ENCODE results near the gene TMCO1.
A peak's percentile ranks its signal among the peaks of the same experiment; 100 is the strongest.
"Not testable (repeated sequence)": the region's sequence is repeated elsewhere in the genome, so short reads cannot be mapped to it uniquely, and the experiment has no call there.

Gene TMCO1

GRCh38 chr1:165716265-165717051, 52.2 kb downstream of the TMCO1 start:
- ATAC-seq, H3K27me3 Mint-ChIP-seq, H3K4me1 Mint-ChIP-seq, H3K9me3 Mint-ChIP-seq, H3K4me3 Mint-ChIP-seq, H3K36me3 Mint-ChIP-seq, H3K27ac Mint-ChIP-seq: not testable (repeated sequence)

GRCh38 chr1:165712764-165713163, 55.9 kb downstream of the TMCO1 start:
- H3K27me3 Mint-ChIP-seq: peaks cover 23% of the 10 kb centered on the region
- H3K4me1 Mint-ChIP-seq: no peaks in the 10 kb centered on the region
- peaks cover 5% of the 10 kb centered on the region for H3K9me3 Mint-ChIP-seq
- H3K4me3 Mint-ChIP-seq: no peak overlapping the region
- H3K36me3 Mint-ChIP-seq: no peaks in the 10 kb centered on the region
- no peak for ATAC-seq
- H3K27ac Mint-ChIP-seq: no peak overlapping the region

DNA sequence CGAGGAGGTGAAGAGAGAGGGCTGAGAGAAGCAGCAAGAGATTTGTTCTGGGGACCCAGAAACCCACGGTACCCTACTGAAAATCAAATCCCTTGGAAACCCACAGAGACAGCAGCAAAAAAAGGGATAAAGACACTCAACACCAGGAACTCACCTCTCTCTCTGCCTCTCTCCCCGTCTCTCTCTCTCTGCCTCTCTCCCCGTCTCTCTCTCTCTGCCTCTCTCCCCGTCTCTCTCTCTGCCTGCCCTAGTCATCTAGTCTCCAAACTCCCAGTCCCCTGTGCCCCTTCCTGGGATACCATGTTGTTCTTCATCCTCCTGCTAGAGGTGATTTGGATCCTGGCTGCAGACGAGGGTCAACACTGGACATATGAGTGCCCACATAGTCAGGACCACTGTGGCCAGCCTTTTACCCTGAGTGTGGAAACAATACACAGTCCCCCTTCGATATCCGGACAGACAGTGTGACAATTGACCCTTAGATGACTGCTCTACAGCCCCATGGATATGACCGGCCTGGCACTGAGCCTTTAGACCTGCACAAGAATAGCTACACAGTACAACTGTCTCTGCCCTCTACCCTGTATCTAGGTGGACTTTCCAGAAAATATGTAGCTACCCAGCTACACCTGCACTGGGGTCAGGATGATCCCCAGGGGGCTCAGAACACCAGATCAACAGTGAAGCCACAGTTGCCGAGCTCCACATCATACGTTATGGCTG, 60.5 kb downstream of the TMCO1 start:
- no peaks in the 10 kb centered on the region for H3K4me1 Mint-ChIP-seq
- no peak overlapping the region for H3K4me3 Mint-ChIP-seq
- H3K27me3 Mint-ChIP-seq: peaks cover 37% of the 10 kb centered on the region
- H3K27ac Mint-ChIP-seq: no peak overlapping the region
- no peaks in the 10 kb centered on the region for H3K36me3 Mint-ChIP-seq
- H3K9me3 Mint-ChIP-seq: peaks cover 3% of the 10 kb centered on the region
- no peak for ATAC-seq

DNA sequence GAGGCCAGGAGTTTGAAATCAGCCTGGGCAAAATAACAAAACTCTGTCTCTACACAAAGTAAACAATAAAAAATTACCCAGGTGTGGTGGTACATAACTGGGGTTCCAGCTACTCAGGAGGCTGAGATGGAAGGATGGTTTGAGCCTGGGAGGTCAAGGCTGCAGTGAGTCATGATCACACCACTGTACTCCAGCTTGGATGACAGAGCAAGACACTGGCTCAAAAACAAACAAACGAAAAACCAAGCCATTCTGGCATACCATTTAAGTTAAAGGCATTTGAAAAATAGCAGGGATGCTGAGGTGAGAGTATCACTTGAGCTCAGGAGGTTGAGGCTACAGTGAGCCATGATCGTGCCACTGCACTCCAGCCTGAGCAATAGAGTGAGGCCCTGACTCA, 65.0 kb downstream of the TMCO1 start:
- peaks cover 23% of the 10 kb centered on the region for H3K27me3 Mint-ChIP-seq
- no peaks in the 10 kb centered on the region for H3K4me1 Mint-ChIP-seq
- no peak overlapping the region for H3K27ac Mint-ChIP-seq
- no peak for ATAC-seq
- no peaks in the 10 kb centered on the region for H3K9me3 Mint-ChIP-seq
- H3K4me3 Mint-ChIP-seq: no peak overlapping the region
- H3K36me3 Mint-ChIP-seq: no peaks in the 10 kb centered on the region

DNA sequence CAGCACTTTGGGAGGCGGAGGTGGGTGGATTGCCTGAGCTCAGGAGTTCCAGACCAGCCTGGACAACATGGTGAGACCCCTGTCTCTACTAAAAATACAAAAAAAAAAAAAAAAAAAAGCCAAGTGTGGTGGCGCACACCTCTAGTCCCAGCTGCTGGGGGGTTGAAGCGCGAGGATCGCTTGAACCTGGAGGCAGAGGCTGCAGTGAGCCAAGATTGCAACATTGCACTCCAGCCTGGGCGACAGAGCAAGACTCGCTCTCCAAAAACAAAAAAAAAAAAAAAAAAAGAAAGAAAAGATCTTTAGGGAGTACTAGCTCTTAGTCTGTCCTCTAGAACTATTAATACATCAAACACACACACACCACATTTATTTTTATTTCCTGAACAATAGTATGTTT, 66.7 kb downstream of the TMCO1 start:
- not testable (repeated sequence) for H3K9me3 Mint-ChIP-seq, H3K36me3 Mint-ChIP-seq, H3K27ac Mint-ChIP-seq, H3K4me3 Mint-ChIP-seq, ATAC-seq, H3K4me1 Mint-ChIP-seq, H3K27me3 Mint-ChIP-seq

GRCh38 chr1:165699577-165699976, 69.1 kb downstream of the TMCO1 start:
- H3K27ac Mint-ChIP-seq: no peak overlapping the region
- no peaks in the 10 kb centered on the region for H3K27me3 Mint-ChIP-seq
- no peaks in the 10 kb centered on the region for H3K36me3 Mint-ChIP-seq
- no peak for ATAC-seq
- no peak overlapping the region for H3K4me3 Mint-ChIP-seq
- H3K4me1 Mint-ChIP-seq: peaks cover 17% of the 10 kb centered on the region
- H3K9me3 Mint-ChIP-seq: no peaks in the 10 kb centered on the region

DNA sequence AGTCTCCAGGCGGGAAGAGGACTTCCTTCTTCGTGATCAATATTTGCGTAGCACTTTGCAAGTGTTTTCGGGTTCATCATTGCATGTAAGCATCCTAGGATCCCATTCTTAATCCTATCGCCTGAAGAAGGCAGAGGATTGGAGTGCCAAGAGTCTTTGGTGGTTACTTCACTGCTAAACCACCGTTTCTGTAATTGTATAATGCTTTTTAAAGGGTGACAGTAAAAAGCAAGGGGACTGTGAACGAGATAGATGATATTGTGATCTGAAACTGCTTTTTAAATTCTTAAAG, 70.0 kb downstream of the TMCO1 start:
- H3K27ac Mint-ChIP-seq: peak overlapping the region; percentile 98
- peaks cover 2% of the 10 kb centered on the region for H3K36me3 Mint-ChIP-seq
- no peaks in the 10 kb centered on the region for H3K27me3 Mint-ChIP-seq
- no peak for ATAC-seq
- peaks cover 17% of the 10 kb centered on the region for H3K4me1 Mint-ChIP-seq
- H3K4me3 Mint-ChIP-seq: peak overlapping the region; percentile 99
- H3K9me3 Mint-ChIP-seq: no peaks in the 10 kb centered on the region

DNA sequence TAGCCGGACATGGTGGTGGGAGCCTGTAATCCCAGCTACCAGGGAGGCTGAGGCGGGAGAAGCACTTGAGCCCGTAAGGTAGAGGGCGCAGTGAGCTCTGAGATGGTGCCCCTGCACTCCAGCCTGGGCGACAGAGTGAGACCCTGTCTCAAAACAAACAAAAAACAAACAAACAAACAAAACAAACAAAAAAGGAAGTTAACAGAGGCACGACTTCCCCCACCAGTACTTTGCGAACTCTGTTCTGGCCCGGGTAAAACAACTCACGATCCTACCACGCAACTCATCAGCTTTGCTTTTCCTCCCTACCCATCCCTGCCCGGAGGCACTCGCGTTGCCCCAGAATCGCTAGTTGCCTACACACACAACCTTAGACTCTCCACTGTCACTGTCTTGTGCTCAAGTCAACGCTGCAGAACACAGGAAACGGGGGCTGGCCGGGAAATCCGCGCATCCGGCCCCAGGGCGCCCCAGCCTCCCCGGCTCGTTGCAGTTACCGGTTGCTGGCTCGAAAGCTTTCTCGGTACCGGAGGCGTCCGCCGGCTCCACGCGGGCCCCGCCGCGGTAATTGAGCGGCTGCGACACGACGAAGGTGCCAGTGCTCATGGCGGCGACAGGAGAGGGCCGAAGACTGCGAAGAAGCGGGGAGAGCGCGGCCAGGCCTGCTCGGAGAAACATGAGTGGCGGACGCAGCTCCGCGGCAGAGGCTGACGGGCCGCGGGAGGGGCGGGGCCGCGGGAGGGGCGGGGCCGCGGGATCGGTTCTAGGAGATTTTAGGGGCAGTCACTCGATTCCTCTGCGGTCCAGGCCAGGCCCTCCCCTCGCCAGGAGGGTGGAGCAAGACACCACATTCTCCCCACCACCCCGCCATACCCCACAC, 70.5 kb downstream of the TMCO1 start, which contains the start of gene ALDH9A1:
TSS of gene ALDH9A1 (minus strand) at position 682 of the 880 bp plus-strand sequence. CDS start at position 678, 4 bp downstream.
- H3K4me1 Mint-ChIP-seq: peaks cover 17% of the 10 kb centered on the region
- H3K27ac Mint-ChIP-seq: peak within 1 kb of the TSS; percentile 98
- H3K27me3 Mint-ChIP-seq: no peaks in the 10 kb centered on the region
- ATAC-seq: peak; percentile 98
- peaks cover 5% of the 10 kb centered on the region for H3K36me3 Mint-ChIP-seq
- no peaks in the 10 kb centered on the region for H3K9me3 Mint-ChIP-seq
- H3K4me3 Mint-ChIP-seq: peak within 1 kb of the TSS; percentile 99

DNA sequence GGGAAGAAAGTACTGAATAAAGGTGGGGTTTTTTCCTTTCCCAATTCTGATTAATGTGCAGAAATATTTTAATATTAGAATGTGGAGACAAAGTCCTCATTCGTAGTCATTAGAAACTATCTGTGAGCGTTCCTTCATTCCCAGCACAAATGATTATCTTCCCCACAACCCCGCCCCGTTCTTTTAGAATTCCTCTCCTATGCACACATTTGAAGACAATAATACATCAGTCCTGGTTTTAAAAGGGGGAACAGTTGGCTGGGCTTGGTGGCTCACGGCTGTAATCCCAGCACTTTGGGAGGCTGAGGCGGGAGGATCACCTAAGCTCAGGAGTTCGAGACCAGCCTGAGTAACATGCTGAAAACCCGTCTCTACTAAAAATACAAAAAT, 71.2 kb downstream of the TMCO1 start:
- H3K27me3 Mint-ChIP-seq: no peaks in the 10 kb centered on the region
- H3K36me3 Mint-ChIP-seq: peaks cover 9% of the 10 kb centered on the region
- no peaks in the 10 kb centered on the region for H3K9me3 Mint-ChIP-seq
- H3K4me3 Mint-ChIP-seq: peak overlapping the region; percentile 99
- peaks cover 17% of the 10 kb centered on the region for H3K4me1 Mint-ChIP-seq
- ATAC-seq: no peak
- peak overlapping the region; percentile 98 for H3K27ac Mint-ChIP-seq

DNA sequence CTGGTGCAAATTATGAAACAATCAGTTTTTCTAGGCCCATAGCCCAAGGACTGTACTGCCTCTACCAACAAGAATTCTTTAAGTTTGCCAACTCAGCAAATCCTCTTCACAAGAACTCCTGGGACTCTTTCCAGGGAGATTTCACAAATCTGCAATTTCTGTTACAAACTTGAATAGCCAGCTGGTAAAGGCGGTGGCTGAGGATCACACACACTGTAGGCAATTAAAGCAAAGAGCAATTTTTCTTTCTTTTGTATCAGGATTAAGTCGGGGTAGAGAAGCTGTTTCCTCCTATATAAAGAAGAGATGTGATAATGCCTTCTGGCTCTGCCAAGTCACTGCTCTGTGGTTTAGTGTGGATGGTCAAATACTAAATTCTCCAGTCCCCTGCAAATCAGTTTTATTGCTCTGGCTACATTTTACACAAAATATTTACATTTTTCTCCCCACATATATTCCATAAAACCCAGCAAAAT, 72.0 kb downstream of the TMCO1 start:
- peaks cover 24% of the 10 kb centered on the region for H3K4me1 Mint-ChIP-seq
- H3K4me3 Mint-ChIP-seq: peak overlapping the region; percentile 49
- no peaks in the 10 kb centered on the region for H3K27me3 Mint-ChIP-seq
- peak overlapping the region; percentile 40 for H3K27ac Mint-ChIP-seq
- H3K36me3 Mint-ChIP-seq: peaks cover 17% of the 10 kb centered on the region
- no peak for ATAC-seq
- H3K9me3 Mint-ChIP-seq: no peaks in the 10 kb centered on the region

- peaks cover 32% of the 10 kb centered on the region for H3K36me3 Mint-ChIP-seq
- no peak for ATAC-seq
- no peaks in the 10 kb centered on the region for H3K9me3 Mint-ChIP-seq
- no peaks in the 10 kb centered on the region for H3K27me3 Mint-ChIP-seq
- no peak overlapping the region for H3K27ac Mint-ChIP-seq
- H3K4me3 Mint-ChIP-seq: no peak overlapping the region
- H3K4me1 Mint-ChIP-seq: peaks cover 32% of the 10 kb centered on the region
Measured at GRCh38 chr1:165695031-165695430, 73.6 kb downstream of the TMCO1 start.

DNA sequence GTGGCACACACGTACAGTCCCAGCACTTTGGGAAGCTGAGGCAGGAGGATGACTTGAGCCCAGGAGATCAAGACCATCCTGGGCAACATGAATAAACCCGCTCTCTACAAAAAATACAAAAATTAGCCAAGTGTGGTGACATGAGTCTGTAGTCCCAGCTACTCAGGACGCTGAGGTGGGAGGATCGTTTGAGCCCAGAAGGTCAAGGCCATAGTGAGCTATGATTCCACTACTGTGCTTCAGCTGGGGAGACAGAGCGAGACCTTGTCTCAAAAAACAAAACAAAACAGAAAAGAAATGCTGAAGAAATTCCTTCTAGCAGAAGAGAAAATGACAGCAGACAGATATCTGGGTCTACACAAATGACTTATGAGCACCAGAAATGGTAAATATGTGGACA, 80.6 kb downstream of the TMCO1 start:
- H3K27ac Mint-ChIP-seq: no peak overlapping the region
- no peak overlapping the region for H3K4me3 Mint-ChIP-seq
- peaks cover 56% of the 10 kb centered on the region for H3K36me3 Mint-ChIP-seq
- H3K4me1 Mint-ChIP-seq: peaks cover 56% of the 10 kb centered on the region
- H3K9me3 Mint-ChIP-seq: no peaks in the 10 kb centered on the region
- no peaks in the 10 kb centered on the region for H3K27me3 Mint-ChIP-seq
- ATAC-seq: no peak

DNA sequence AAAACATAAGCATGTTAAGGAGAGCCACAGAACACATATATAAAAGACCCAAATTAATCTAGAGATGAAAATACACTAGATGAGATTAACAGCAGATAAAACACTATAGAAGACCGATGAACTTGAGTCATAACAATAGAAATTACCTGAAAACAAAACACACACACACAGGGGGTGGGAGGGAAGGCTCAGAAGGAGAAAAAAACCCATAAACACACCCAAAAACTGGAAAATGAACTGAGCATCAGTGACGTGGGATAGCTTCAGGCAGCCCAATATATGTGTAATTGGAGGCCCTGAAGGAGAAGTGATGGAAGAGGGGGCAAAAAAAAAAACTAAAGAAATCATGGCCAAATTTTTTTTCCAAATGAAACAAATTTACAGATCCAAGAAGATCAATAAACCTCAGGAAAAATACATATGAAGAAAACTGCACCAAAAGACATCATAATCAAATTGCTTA, 81.7 kb downstream of the TMCO1 start:
- peak; percentile 53 for ATAC-seq
- peaks cover 58% of the 10 kb centered on the region for H3K36me3 Mint-ChIP-seq
- no peaks in the 10 kb centered on the region for H3K27me3 Mint-ChIP-seq
- peak overlapping the region; percentile 79 for H3K27ac Mint-ChIP-seq
- peaks cover 52% of the 10 kb centered on the region for H3K4me1 Mint-ChIP-seq
- peak overlapping the region; percentile 17 for H3K4me3 Mint-ChIP-seq
- H3K9me3 Mint-ChIP-seq: no peaks in the 10 kb centered on the region

DNA sequence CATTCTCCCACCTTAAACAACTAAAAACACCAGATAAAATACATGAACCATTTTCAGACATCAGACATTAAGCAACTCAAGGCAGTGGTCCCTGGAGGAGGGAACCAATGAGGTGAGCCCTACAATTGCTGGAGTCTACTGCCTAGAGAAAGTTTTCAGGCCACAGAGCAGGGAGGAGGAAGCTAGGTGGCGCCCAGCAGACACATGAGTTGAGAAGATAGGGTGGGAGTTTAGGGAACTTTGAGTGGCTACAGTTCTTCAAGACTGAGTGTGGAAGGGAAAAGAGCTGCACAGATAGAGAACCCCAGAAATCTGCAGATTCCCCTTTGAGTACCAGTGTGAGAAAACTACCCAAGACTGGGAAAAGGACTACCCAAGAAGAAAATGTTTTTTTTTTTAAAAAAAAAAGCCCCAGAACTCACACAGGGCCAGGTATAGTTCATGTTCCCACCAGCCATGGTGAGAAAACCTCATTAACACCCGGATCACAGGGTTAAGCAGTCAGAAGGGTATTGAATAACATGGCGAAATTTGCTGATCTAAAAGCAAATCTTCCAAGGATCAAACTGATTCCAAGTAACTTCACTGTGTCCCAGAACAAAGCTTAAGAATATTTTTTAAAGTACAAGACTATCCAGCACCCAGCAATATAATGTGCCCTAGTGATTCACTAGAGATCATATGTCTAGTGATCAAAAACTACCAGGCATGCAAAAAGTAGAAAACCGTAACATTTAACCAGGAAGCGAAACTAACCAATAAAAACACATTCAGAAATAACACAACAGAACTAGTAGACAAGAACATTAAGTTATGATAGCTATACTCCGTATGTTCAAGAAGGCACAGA, 82.3 kb downstream of the TMCO1 start:
- peak; percentile 82 for ATAC-seq
- peak overlapping the region; percentile 79 for H3K27ac Mint-ChIP-seq
- no peaks in the 10 kb centered on the region for H3K9me3 Mint-ChIP-seq
- no peaks in the 10 kb centered on the region for H3K27me3 Mint-ChIP-seq
- H3K4me1 Mint-ChIP-seq: peaks cover 45% of the 10 kb centered on the region
- peak overlapping the region; percentile 58 for H3K4me3 Mint-ChIP-seq
- H3K36me3 Mint-ChIP-seq: peaks cover 57% of the 10 kb centered on the region
